ENCODE measurements around the gene KRT83. TPM values are rescaled to one million over a fixed set of nuclear protein-coding genes. Genes with fewer than 3 reads are reported as not detected.
A peak's percentile ranks its signal among the peaks of the same experiment; 100 is the strongest.
"Not testable (repeated sequence)": the region's sequence is repeated elsewhere in the genome, so short reads cannot be mapped to it uniquely, and the experiment has no call there.

Gene KRT83
- total RNA-seq, 1 donor from 2014 or later, result not detected

GRCh38 chr12:52334185-52334584, 13.0 kb upstream of the KRT83 start:
- DNase-seq (ENCODE audit: low read depth), result no peak

DNA sequence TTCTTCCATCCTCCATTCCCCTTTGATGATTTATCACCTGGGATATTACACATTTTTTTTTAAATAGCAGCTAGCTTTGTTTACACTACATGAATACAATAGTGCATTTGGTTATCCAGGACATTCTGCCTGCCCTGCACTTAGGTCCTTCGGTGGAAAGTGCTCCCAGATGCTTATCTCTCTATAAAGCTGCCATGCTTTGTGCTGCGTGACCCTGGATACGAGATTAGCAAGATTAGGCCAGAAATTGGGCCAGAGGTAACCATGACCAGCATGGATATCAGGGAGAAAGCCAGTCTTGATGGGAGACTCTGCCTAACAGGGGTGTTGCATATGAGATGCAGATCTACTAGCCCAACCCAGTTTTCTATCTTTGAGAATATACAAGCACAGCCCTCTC, 12.1 kb upstream of the KRT83 start:
- no peak for DNase-seq (ENCODE audit: low read depth)

DNA sequence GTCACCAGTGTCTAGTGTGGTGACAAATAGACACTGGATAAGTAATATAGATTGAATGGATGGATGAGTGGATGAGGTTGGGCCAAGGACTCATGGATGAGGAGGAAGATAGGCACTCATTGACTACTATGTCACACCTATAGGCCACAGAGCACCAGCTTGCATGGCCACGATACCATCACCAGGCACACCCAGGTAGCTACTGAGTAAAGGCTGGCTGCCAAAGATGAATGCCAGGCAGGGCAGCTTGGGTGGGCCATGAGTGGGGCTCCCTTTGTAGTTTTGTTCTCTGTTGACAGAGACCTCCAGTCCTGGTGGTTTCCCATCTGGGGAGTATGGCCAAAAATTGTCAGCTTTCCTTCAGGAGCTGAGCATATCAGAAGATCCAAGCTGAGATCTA, 11.2 kb upstream of the KRT83 start:
- no peak for DNase-seq (ENCODE audit: low read depth)

GRCh38 chr12:52331833-52332232, 10.6 kb upstream of the KRT83 start:
- DNase-seq (ENCODE audit: low read depth), result no peak

- no peak for DNase-seq (ENCODE audit: low read depth)
These were observed 9.8 kb upstream of the KRT83 start for GRCh38 chr12:52331039-52331438.

DNA sequence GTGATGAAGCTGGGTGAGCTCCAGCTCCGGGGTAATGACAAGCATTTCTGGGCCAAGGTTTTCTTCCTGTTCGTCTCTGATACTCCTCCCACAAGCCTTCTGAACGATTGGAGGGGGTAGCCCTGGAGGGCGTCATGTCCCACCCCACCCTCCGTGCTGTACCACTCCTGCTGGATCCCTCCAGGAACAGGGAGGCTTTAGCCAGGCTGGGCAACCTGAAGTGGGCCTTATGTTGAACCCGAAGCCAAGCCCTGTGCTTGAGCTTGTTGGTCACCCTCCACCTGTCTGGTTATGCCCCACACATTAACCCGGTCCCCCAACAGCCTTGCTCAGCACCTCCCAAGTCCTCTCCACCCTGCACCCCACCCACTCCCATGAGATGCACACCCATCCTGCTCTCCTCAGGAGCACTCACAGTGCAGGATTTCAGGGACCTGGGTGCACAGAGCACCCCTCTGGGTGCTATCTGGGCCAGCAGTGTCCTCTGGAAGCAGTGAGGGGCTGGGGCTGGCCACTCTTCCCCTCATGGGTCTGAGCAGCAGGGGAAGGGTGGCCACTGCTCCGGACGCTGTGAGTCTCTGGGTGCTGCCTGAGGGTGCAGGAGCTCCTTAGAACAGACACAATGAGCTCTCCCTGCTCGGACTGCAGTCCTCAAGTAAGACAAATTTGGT, 6.8 kb upstream of the KRT83 start:
- no peak for DNase-seq (ENCODE audit: low read depth)

DNA sequence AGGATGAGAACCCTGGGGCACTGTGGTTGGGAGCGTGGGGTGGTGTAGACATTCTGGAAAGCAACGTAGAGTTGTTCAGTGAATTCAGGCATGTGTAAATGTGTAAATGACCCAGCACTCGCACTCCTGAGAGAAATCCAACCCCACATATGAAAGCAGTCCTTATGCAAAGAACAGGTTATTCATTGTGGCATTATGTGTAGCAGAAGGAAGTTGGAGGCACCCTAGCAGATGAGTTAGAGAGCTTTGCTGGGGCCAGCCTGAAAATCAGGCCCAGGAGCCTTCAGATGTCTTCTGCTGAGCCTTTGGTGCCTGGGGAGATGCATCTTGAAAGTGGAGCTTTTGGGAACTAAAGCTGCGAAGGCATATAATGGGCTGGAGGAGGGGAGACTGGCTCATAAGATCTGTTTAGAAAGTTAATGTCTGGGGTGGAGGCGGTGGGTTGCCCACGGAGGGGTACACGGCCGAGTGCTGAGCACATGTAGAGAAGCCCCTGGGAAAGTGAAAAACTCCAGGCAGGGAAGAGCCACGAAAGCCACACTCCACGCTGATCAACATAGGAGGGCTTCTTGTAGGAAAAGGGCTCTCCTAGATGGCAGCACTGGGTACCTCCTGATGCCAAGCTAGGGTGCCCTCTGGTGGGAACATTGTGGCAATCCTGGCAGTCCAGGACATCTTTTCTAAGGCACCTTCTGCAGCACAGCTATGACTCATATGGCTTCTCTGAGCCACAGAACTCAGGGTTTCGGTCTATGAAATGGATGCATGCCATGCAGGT, 6.0 kb upstream of the KRT83 start:
- DNase-seq (ENCODE audit: low read depth), result peak; percentile 90

- no peak for DNase-seq (ENCODE audit: low read depth)
These were observed 2.9 kb upstream of the KRT83 start for GRCh38 chr12:52324153-52324444.

DNA sequence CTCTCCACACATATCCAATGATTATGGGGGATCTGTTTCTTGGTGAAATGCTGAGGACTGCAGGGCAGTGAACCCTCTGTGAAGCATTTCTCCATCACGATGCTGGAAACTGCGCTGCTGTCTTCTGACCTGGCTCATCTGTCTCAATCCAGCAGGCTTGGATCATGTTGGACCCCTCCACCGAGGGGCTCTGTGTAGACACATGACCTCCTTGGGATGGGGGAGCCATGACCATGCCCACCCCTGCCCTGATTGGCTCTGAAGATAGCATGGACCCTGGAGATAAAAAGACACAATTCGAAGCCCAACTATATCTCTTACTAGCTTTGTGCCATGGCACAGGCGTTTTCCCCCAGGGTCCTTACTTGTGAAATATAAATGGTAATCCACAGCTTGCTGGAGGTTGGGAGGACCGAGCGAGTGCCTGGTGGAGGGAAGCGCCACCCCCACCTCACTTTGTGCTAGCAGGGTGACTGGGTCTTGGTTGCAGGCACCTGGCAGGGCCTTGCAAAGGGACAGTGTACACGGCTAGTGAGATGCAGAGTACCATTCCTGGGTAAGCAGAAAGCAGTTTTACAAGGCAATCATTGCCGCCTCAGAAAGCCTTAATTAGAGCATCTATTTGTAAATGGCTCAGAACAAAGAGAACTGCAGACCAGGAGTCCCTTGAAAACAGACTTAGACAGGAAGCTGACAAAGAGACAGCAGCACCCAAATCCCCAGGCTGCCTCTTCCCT, 2.4 kb upstream of the KRT83 start:
- no peak for DNase-seq (ENCODE audit: low read depth)

DNA sequence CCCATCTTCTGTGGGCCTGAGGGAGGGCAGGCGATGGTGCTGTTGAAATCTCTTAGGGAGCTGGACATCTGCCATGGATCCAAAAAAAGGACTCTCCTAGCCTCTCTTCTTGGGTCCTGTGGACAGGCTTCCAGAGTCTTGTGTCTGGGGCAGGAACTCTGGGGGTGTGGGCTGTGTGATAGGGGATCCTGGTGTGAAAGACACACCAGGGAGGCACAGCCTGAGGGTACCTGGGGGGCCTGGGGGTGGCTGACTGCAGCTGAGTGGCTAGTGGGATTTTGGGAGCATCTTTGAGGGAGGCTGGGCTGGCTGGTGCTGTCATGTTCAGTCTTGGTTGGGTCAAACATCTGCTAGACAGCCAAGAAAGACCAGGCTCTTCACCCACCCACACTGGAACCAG, 1.8 kb upstream of the KRT83 start:
- no peak for DNase-seq (ENCODE audit: low read depth)

DNA sequence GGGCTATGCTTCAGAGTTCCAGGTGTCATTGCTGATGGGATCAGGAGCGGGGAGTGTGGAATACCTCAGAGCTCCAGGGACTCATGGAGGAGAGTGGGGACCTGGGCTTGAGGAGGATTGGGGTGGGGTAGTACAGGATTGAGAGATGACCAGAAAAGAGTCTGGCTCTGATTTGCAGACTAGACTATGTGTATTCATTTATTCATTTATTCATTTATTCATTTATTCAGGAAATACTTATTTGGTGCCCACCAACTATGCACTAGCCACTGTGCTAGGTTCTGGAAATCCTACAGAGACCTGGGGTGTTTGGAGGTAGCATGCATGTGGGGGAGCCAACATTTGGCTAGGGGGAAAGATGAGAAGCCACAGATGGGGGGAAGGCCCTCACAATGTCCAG, 871 bp upstream of the KRT83 start:
- no peak for DNase-seq (ENCODE audit: low read depth)

DNA sequence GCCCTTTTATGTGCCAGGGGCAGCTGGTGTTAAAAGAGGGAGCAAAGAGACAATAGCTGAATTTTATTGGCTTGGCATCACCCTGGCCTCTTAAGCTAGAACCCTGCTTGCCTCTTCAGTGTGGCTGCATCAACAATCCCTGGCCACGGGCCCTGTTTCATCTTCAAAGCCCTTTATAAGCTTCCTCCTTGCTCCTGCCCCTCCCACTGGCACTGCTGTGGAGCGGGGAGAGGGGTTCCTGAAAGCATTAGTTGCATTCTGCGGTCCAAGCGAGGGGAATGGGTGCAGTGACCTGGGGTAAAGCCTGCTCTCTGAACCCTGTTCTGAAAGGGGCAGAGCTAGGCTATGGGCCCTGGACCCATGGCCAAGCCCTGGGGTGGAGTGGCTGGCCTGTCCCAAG, 220 bp upstream of the KRT83 start:
- DNase-seq (ENCODE audit: low read depth), result no peak

- no peak for DNase-seq (ENCODE audit: low read depth)
These were observed 2.1 kb downstream of the KRT83 start for GRCh38 chr12:52319097-52319496.

DNA sequence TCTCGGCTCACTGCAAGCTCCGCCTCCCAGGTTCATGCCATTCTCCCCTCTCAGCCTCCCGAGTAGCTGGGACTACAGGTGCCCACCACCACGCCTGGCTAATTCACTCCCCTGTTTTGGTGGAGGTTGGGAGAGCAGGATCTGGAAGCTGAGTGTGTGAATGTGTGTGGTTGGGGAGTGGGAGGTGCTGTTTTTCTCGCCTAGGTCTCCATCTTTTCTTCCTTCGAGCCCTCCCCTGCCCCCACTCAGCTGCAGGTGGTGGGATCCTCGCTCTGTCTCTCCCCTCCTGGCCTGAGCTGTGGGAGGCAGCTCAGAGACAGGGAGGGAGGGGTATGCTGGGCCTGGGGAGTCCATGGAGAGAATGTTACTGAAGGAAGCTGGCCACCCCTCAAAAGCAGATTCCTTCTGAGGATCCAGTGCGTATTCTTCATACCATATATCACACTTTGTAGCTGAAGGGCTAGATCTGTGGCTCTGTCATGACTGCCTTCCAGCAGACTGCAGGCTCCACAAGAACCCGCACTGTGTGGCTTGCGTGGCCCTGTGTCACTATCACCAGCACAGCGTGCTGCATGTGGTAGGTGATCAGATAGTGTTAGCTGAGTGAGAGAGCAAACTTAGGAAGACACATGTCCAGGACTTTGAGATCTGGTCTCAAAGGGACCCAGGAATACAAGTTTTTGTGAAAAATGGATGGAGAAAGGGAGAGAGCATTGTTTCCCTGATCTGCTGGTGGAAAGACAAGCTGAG, 2.8 kb downstream of the KRT83 start:
- no peak for DNase-seq (ENCODE audit: low read depth)

GRCh38 chr12:52317468-52318052, 3.6 kb downstream of the KRT83 start:
- no peak for DNase-seq (ENCODE audit: low read depth)

GRCh38 chr12:52316701-52317100, 4.5 kb downstream of the KRT83 start:
- no peak for DNase-seq (ENCODE audit: low read depth)

GRCh38 chr12:52316290-52316689, 4.9 kb downstream of the KRT83 start:
- DNase-seq (ENCODE audit: low read depth), result no peak

DNA sequence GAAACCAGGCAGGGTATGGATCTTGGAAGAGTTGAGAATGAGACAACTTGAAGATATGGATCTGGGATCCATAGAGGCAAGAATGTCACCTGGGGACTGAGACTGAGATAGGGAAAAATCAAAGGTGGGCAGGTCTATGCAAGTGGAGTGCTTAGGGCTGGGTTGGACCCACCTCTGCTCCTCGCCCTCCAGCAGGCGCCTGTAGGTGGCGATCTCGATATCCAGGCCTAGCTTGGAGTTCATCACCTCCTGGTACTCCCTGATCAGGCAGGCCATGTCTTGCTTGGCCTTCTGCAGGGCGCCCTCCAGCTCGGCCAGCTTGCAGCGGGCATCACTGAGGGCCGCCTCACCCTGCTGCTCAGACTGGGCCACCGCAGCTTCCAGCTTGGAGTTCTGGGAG, 5.5 kb downstream of the KRT83 start:
- DNase-seq (ENCODE audit: low read depth), result not testable (repeated sequence)

GRCh38 chr12:52314511-52314910, 6.7 kb downstream of the KRT83 start:
- no peak for DNase-seq (ENCODE audit: low read depth)

DNA sequence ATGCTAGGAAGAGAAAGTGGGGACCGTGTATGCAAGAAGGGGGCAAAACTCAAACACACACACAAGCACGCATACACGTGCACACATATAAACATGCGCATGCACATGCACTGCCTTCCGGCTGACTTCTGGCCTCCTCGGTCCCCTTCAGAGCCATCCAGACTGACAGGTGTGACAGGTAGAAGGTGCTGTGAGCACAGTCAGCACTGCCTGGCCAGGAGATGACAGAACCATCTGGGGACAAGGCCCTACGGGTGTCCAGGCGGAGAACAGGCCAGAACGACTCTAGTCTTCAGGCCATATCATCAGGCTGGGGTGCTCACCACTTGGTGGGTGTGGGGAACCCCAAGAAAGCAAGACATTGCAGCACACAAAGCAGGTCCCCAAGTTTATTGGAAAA, 7.3 kb downstream of the KRT83 start:
- no peak for DNase-seq (ENCODE audit: low read depth)

DNA sequence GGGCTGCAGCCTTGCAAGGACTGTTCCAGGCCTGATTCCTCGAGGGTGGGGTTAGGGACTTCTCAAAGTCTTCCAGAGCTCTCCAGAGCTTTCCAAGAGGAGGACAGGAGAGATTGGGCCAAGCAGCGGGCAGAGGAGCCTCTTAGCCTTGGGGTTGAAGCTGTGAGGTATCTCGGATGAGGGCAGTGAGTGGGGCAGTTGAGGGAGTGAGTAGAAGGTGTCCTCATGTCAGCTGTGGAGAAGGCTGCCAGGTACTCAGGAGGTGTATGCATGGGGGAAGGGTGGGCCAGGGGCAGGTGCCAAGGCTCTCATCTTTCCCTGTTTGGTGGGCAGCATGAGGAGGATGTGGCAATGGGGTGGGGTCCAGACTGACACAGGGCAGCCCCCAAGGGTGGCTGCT, 7.7 kb downstream of the KRT83 start:
- no peak for DNase-seq (ENCODE audit: low read depth)
